ENCODE data around the gene CPNE8. TPM values are rescaled to one million over a fixed set of nuclear protein-coding genes. Genes with fewer than 3 reads are reported as not detected.

Gene CPNE8
- total and polyA plus RNA-seq, 2 donors (not counting 1 experiment from before 2014, with no cell fraction given) = 1.5 to 1.6 TPM

- Mint-ChIP-seq H3K4me3 (no peak overlapping the region), H3K4me1 (no peaks in the 10 kb centered on the region), H3K27me3 (no peaks in the 10 kb centered on the region), H3K9me3 (ENCODE audit: insufficient read depth) (no peaks in the 10 kb centered on the region), H3K27ac (no peak overlapping the region)
- Histone ChIP-seq H2AFZ (ENCODE audit: insufficient read depth, low read depth, low read length, poor library complexity, severe bottlenecking) (no peak overlapping the region), H3K4me1 (ENCODE audit: control insufficient read depth in 2 of 2, insufficient read depth in 2 of 2, low read length in 2 of 2) (no peaks in the 10 kb centered on the region), H3K4me3 (ENCODE audit: control extremely low read depth in 1 of 5, extremely low read depth in 1 of 5, insufficient read depth in 1 of 5, low read depth in 2 of 5, low read length in 4 of 5) (no peak overlapping the region), H3K79me2 (ENCODE audit: control insufficient read depth, insufficient read depth, low read length) (no peaks in the 10 kb centered on the region), H3K36me3 (replicated peaks in 1 of 2; ENCODE audit: control extremely low read depth in 1 of 2, control insufficient read depth in 1 of 2, extremely low read depth in 1 of 2, insufficient read depth in 2 of 2, low read length in 1 of 2) (no peaks in the 10 kb centered on the region), H3K4me2 (replicated peaks; ENCODE audit: low read depth, low read length, poor library complexity, severe bottlenecking) (no peak overlapping the region), H3K9me3 (ENCODE audit: control extremely low read depth in 1 of 3, control insufficient read depth in 2 of 3, insufficient read depth in 1 of 3, low read length in 2 of 3) (no peaks in the 10 kb centered on the region), H4K20me1 (ENCODE audit: control insufficient read depth, insufficient read depth, low read length, poor library complexity, severe bottlenecking) (no peaks in the 10 kb centered on the region), H3K9ac (ENCODE audit: low read length) (no peak overlapping the region), H3K27ac (ENCODE audit: low read length in 2 of 2) (no peak overlapping the region), H3K27me3 (replicated peaks in 1 of 4; ENCODE audit: control extremely low read depth in 1 of 4, control insufficient read depth in 3 of 4, insufficient read depth in 4 of 4, low read length in 3 of 4) (no peaks in the 10 kb centered on the region)
- no peak for TF ChIP-seq CTCF (IDR thresholded peaks at IDR 0.05)
- TF ChIP-seq EZH2 (IDR thresholded peaks at IDR 0.05; ENCODE audit: borderline replicate concordance, insufficient read depth, low read depth, low read length, poor library complexity, severe bottlenecking) = no peak
- WGBS (ENCODE audit: insufficient coverage) = 95% methylated on average over 2 of the region's 2 CpGs
- CTCF ChIA-PET = no interaction called here
- intact Hi-C loops (cut with micrococcal nuclease) = no loop called here
- no peak for DNase-seq
- POLR2A ChIA-PET = no interaction called here
- no peak for ATAC-seq (ENCODE audit: low read depth)
These were observed 7.2 kb downstream of the CPNE8 start for GRCh38 chr12:38898001-38898684.

- intact Hi-C loops (cut with micrococcal nuclease) = no loop called here
- no peaks in the 10 kb centered on the region for H3K27me3 ChIP-seq (replicated peaks in 1 of 4; ENCODE audit: control extremely low read depth in 1 of 4, control insufficient read depth in 3 of 4, insufficient read depth in 4 of 4, low read length in 3 of 4)
These were observed 9.9 kb downstream of the CPNE8 start for GRCh38 chr12:38895446-38895845.

More at GRCh38 chr12:38895446-38895845, 9.9 kb downstream of the CPNE8 start:
- H3K36me3 ChIP-seq (replicated peaks in 1 of 2; ENCODE audit: control extremely low read depth in 1 of 2, control insufficient read depth in 1 of 2, extremely low read depth in 1 of 2, insufficient read depth in 2 of 2, low read length in 1 of 2) = no peaks in the 10 kb centered on the region
- H3K27ac ChIP-seq (ENCODE audit: low read length in 2 of 2) = no peak overlapping the region
- no peak overlapping the region for H3K9ac ChIP-seq (ENCODE audit: low read length)
- H3K4me1 ChIP-seq (ENCODE audit: control insufficient read depth in 2 of 2, insufficient read depth in 2 of 2, low read length in 2 of 2) = no peaks in the 10 kb centered on the region
- ATAC-seq (ENCODE audit: low read depth) = no peak
- H3K79me2 ChIP-seq (ENCODE audit: control insufficient read depth, insufficient read depth, low read length) = no peaks in the 10 kb centered on the region
- H3K4me1 Mint-ChIP-seq = no peaks in the 10 kb centered on the region
- no peak overlapping the region for H2AFZ ChIP-seq (ENCODE audit: insufficient read depth, low read depth, low read length, poor library complexity, severe bottlenecking)
- no peaks in the 10 kb centered on the region for H3K9me3 ChIP-seq (ENCODE audit: control extremely low read depth in 1 of 3, control insufficient read depth in 2 of 3, insufficient read depth in 1 of 3, low read length in 2 of 3)
- POLR2A ChIA-PET = no interaction called here
- no peaks in the 10 kb centered on the region for H3K9me3 Mint-ChIP-seq (ENCODE audit: insufficient read depth)
- H4K20me1 ChIP-seq (ENCODE audit: control insufficient read depth, insufficient read depth, low read length, poor library complexity, severe bottlenecking) = no peaks in the 10 kb centered on the region
- no peak overlapping the region for H3K4me2 ChIP-seq (replicated peaks; ENCODE audit: low read depth, low read length, poor library complexity, severe bottlenecking)
- H3K27me3 Mint-ChIP-seq = no peaks in the 10 kb centered on the region
- WGBS (ENCODE audit: insufficient coverage) = no CpG with 5 or more reads among the region's 1 CpG
- TF ChIP-seq CTCF (IDR thresholded peaks at IDR 0.05) = no peak
- TF ChIP-seq EZH2 (IDR thresholded peaks at IDR 0.05; ENCODE audit: borderline replicate concordance, insufficient read depth, low read depth, low read length, poor library complexity, severe bottlenecking) = no peak
- H3K27ac Mint-ChIP-seq = no peak overlapping the region
- DNase-seq = no peak
- H3K4me3 ChIP-seq (ENCODE audit: control extremely low read depth in 1 of 5, extremely low read depth in 1 of 5, insufficient read depth in 1 of 5, low read depth in 2 of 5, low read length in 4 of 5) = no peak overlapping the region
- H3K4me3 Mint-ChIP-seq = no peak overlapping the region
- CTCF ChIA-PET = interaction anchor here (1.3 kb wide), 1 partner anchor 10 kb away, joined by 4 read pairs; the partner anchor contains the start of gene CPNE8

Measured in B cell (primary cell).